GM18517 (cell line): ENCODE data around the gene NRP1.

Source experiments
- ATAC-seq: cut with Tn5 transposase; IDR thresholded peaks from one replicate; pipeline ENCODE4 v1.9.1; 2021; ENCODE audit warnings: mild to moderate bottlenecking, moderate library complexity; ENCODE audit not compliant: unreplicated experiment

Gene NRP1

GRCh38 chr10:33192190-33192589, 142.3 kb downstream of the NRP1 start:
- ATAC-seq = no peak

GRCh38 chr10:33190406-33190805, 144.1 kb downstream of the NRP1 start:
- no peak for ATAC-seq

GRCh38 chr10:33189808-33190207, 144.7 kb downstream of the NRP1 start:
- ATAC-seq = no peak

GRCh38 chr10:33189363-33189762, 145.1 kb downstream of the NRP1 start:
- ATAC-seq = no peak

GRCh38 chr10:33187427-33187999, 147.0 kb downstream of the NRP1 start:
- no peak for ATAC-seq

- no peak for ATAC-seq
Observed at GRCh38 chr10:33186150-33186549, 148.3 kb downstream of the NRP1 start.

GRCh38 chr10:33183655-33184054, 150.8 kb downstream of the NRP1 start:
- no peak for ATAC-seq

- no peak for ATAC-seq
Observed at GRCh38 chr10:33180921-33181320, 153.5 kb downstream of the NRP1 start.

GRCh38 chr10:33180390-33180789, 154.1 kb downstream of the NRP1 start:
- no peak for ATAC-seq

GRCh38 chr10:33179067-33179466, 155.4 kb downstream of the NRP1 start:
- no peak for ATAC-seq

GRCh38 chr10:33178026-33178755, 156.3 kb downstream of the NRP1 start:
- no peak for ATAC-seq

GRCh38 chr10:33176688-33177087, 157.8 kb downstream of the NRP1 start:
- no peak for ATAC-seq

- no peak for ATAC-seq
Observed at GRCh38 chr10:33174674-33175434, 159.6 kb downstream of the NRP1 start.

GRCh38 chr10:33165911-33166310, 168.6 kb downstream of the NRP1 start:
- ATAC-seq = no peak

- ATAC-seq = no peak
Observed at GRCh38 chr10:33164060-33164709, 170.3 kb downstream of the NRP1 start.

GRCh38 chr10:33162248-33162575, 172.3 kb downstream of the NRP1 start:
- no peak for ATAC-seq

GRCh38 chr10:33161550-33162247, 172.8 kb downstream of the NRP1 start:
- ATAC-seq = no peak

GRCh38 chr10:33160151-33160550, 174.3 kb downstream of the NRP1 start:
- no peak for ATAC-seq

GRCh38 chr10:33157103-33157502, 177.4 kb downstream of the NRP1 start:
- ATAC-seq = no peak

- peak; percentile 81 for ATAC-seq
Observed at GRCh38 chr10:33155720-33156638, 178.5 kb downstream of the NRP1 start.
